Progenitor cell of endocrine pancreas (in vitro differentiated cells): ENCODE results near the gene MYBBP1A. TPM values are rescaled to one million over a fixed set of nuclear protein-coding genes. Genes with fewer than 3 reads are reported as not detected.

Experiments
- DNase-seq: peaks from one replicate; pipeline ENCODE4 v3.0.0; 2021; ENCODE audit warnings: low spot score; ENCODE audit not compliant: unreplicated experiment
- H3K27ac Mint-ChIP-seq: 2 replicates; pipeline ENCODE4 v1.8.0; 2021; ENCODE audit warnings: mild to moderate bottlenecking, moderate library complexity, mixed read lengths
- H3K27me3 Mint-ChIP-seq: 2 replicates; pipeline ENCODE4 v1.8.0; 2021; ENCODE audit warnings: mixed read lengths
- H3K36me3 Mint-ChIP-seq: 2 replicates; pipeline ENCODE4 v1.8.0; 2022; ENCODE audit warnings: mixed read lengths; ENCODE audit not compliant: insufficient read depth
- H3K4me1 Mint-ChIP-seq: 2 replicates; pipeline ENCODE4 v1.8.0; 2021; ENCODE audit warnings: low read depth, mixed read lengths
- H3K4me3 Mint-ChIP-seq: 2 replicates; pipeline ENCODE4 v1.8.0; 2021; ENCODE audit warnings: low read depth, mild to moderate bottlenecking, moderate library complexity, mixed read lengths
- H3K9me3 Mint-ChIP-seq: 2 replicates; pipeline ENCODE4 v1.8.0; 2021; ENCODE audit warnings: low read depth, mixed read lengths
- CTCF ChIP-seq: fragments of 200-600 bp; sonication (generic); IDR thresholded peaks from one replicate; pipeline ENCODE4 v1.5.0; 2021; ENCODE audit warnings: antibody characterized with exemption, mild to moderate bottlenecking; ENCODE audit not compliant: unreplicated experiment
- total RNA-seq: library from RNA; stranded (reverse); gene quantifications from 2 replicates; pipeline ENCODE4 v1.2.1, GENCODE V29; 2021

Gene MYBBP1A
- total RNA-seq, 1 donor from 2014 or later = 55.2 TPM

- no peak for TF ChIP-seq CTCF
- DNase-seq = no peak
- no peaks in the 10 kb centered on the region for H3K36me3 Mint-ChIP-seq
- H3K4me1 Mint-ChIP-seq = peaks cover 33% of the 10 kb centered on the region
- H3K9me3 Mint-ChIP-seq = no peaks in the 10 kb centered on the region
- peaks cover 46% of the 10 kb centered on the region for H3K27me3 Mint-ChIP-seq
- peak overlapping the region; percentile 9 for H3K4me3 Mint-ChIP-seq
- no peak overlapping the region for H3K27ac Mint-ChIP-seq
Measured at GRCh38 chr17:4586043-4586442, 30.9 kb upstream of the MYBBP1A start.

- H3K36me3 Mint-ChIP-seq = no peaks in the 10 kb centered on the region
- peaks cover 33% of the 10 kb centered on the region for H3K4me1 Mint-ChIP-seq
- peaks cover 44% of the 10 kb centered on the region for H3K27me3 Mint-ChIP-seq
- H3K4me3 Mint-ChIP-seq = peak overlapping the region; percentile 79
- no peak for TF ChIP-seq CTCF
- H3K9me3 Mint-ChIP-seq = no peaks in the 10 kb centered on the region
- no peak for DNase-seq
- no peak overlapping the region for H3K27ac Mint-ChIP-seq
Measured at GRCh38 chr17:4585638-4585994, 30.4 kb upstream of the MYBBP1A start.

- DNase-seq = no peak
- Mint-ChIP-seq H3K9me3 (no peaks in the 10 kb centered on the region), H3K36me3 (no peaks in the 10 kb centered on the region), H3K27ac (peak overlapping the region; percentile 79), H3K27me3 (peaks cover 39% of the 10 kb centered on the region), H3K4me1 (peaks cover 33% of the 10 kb centered on the region), H3K4me3 (peak overlapping the region; percentile 79)
- TF ChIP-seq CTCF = no peak
Measured at GRCh38 chr17:4584917-4585637, 29.9 kb upstream of the MYBBP1A start.

GRCh38 chr17:4584101-4584916, 29.1 kb upstream of the MYBBP1A start, which contains the start of gene SMTNL2:
Gene SMTNL2, plus strand, starts transcription at chr17:4584529. Its CDS starts 77 bp downstream, at chr17:4584606.
- no peaks in the 10 kb centered on the region for H3K36me3 Mint-ChIP-seq
- no peaks in the 10 kb centered on the region for H3K9me3 Mint-ChIP-seq
- H3K4me3 Mint-ChIP-seq = peak within 1 kb of the TSS; percentile 84
- peaks cover 39% of the 10 kb centered on the region for H3K27me3 Mint-ChIP-seq
- peaks cover 33% of the 10 kb centered on the region for H3K4me1 Mint-ChIP-seq
- DNase-seq = peak; percentile 33
- peak within 1 kb of the TSS; percentile 96 for H3K27ac Mint-ChIP-seq
- TF ChIP-seq CTCF = no peak

- H3K36me3 Mint-ChIP-seq = no peaks in the 10 kb centered on the region
- no peak for DNase-seq
- H3K27me3 Mint-ChIP-seq = peaks cover 39% of the 10 kb centered on the region
- H3K4me3 Mint-ChIP-seq = peak overlapping the region; percentile 84
- no peaks in the 10 kb centered on the region for H3K9me3 Mint-ChIP-seq
- peak; percentile 68 for TF ChIP-seq CTCF
- H3K4me1 Mint-ChIP-seq = peaks cover 29% of the 10 kb centered on the region
- H3K27ac Mint-ChIP-seq = peak overlapping the region; percentile 96
Measured at GRCh38 chr17:4583782-4584100, 28.6 kb upstream of the MYBBP1A start.
